ENCODE results near the gene OLFML2A.

- TF ChIP-seq, protein P1, sequence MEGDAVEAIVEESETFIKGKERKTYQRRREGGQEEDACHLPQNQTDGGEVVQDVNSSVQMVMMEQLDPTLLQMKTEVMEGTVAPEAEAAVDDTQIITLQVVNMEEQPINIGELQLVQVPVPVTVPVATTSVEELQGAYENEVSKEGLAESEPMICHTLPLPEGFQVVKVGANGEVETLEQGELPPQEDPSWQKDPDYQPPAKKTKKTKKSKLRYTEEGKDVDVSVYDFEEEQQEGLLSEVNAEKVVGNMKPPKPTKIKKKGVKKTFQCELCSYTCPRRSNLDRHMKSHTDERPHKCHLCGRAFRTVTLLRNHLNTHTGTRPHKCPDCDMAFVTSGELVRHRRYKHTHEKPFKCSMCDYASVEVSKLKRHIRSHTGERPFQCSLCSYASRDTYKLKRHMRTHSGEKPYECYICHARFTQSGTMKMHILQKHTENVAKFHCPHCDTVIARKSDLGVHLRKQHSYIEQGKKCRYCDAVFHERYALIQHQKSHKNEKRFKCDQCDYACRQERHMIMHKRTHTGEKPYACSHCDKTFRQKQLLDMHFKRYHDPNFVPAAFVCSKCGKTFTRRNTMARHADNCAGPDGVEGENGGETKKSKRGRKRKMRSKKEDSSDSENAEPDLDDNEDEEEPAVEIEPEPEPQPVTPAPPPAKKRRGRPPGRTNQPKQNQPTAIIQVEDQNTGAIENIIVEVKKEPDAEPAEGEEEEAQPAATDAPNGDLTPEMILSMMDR (IDR thresholded peaks at IDR 0.05; ENCODE audit: low read depth, low read length): no peak
- no peak for TF ChIP-seq EZH2phosphoT487 (IDR thresholded peaks at IDR 0.05; ENCODE audit: low read depth)
Observed at GRCh38 chr9:124780060-124780756, 3.3 kb downstream of the OLFML2A start.
